A204.1 (cell line): ENCODE results near the gene NFAT5.
"Not testable (repeated sequence)": the region's sequence is repeated elsewhere in the genome, so short reads cannot be mapped to it uniquely, and the experiment has no call there.

Experiments
- FAIRE-seq: peaks from 2 replicates; lab custom pipeline; 2012; peaks lifted over from hg19 to GRCh38; lab: Jason Lieb, UNC

NFAT5 gene, protein sequence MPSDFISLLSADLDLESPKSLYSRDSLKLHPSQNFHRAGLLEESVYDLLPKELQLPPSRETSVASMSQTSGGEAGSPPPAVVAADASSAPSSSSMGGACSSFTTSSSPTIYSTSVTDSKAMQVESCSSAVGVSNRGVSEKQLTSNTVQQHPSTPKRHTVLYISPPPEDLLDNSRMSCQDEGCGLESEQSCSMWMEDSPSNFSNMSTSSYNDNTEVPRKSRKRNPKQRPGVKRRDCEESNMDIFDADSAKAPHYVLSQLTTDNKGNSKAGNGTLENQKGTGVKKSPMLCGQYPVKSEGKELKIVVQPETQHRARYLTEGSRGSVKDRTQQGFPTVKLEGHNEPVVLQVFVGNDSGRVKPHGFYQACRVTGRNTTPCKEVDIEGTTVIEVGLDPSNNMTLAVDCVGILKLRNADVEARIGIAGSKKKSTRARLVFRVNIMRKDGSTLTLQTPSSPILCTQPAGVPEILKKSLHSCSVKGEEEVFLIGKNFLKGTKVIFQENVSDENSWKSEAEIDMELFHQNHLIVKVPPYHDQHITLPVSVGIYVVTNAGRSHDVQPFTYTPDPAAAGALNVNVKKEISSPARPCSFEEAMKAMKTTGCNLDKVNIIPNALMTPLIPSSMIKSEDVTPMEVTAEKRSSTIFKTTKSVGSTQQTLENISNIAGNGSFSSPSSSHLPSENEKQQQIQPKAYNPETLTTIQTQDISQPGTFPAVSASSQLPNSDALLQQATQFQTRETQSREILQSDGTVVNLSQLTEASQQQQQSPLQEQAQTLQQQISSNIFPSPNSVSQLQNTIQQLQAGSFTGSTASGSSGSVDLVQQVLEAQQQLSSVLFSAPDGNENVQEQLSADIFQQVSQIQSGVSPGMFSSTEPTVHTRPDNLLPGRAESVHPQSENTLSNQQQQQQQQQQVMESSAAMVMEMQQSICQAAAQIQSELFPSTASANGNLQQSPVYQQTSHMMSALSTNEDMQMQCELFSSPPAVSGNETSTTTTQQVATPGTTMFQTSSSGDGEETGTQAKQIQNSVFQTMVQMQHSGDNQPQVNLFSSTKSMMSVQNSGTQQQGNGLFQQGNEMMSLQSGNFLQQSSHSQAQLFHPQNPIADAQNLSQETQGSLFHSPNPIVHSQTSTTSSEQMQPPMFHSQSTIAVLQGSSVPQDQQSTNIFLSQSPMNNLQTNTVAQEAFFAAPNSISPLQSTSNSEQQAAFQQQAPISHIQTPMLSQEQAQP (N-terminal part only)

DNA sequence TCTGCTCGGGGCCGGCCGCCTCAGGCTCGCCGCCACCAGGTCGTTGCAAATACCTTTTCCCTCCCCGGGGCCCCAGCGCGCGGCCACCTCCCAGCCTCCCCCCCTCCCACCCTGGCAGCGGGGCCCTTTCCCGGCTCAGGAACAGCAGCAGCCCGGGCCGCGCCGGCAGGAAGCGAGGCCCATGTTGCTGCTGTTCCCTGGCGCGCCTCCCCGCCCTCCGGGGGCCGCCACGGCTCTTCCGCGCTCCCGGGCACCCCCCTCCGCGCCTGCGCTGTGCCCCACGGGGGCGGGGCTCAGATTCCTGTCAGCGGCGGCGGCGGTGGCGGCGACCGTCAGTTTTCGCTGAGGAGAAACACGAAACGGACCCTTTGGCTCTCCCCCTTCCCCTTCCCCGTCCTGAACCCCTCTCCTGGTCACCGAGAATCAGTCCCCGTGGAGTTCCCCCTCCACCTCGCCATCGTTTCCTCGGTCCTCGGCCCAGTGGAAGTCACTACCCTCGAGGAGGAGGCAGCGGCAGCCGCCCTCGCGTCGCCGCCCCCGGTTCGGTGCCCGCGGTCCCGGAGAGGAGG lies at the start of gene NFAT5:
Gene NFAT5 (plus strand): TSS at position 296 of the 569 bp plus-strand sequence. CDS start 336 bp downstream, outside the sequence.
- FAIRE-seq, result no peak

DNA sequence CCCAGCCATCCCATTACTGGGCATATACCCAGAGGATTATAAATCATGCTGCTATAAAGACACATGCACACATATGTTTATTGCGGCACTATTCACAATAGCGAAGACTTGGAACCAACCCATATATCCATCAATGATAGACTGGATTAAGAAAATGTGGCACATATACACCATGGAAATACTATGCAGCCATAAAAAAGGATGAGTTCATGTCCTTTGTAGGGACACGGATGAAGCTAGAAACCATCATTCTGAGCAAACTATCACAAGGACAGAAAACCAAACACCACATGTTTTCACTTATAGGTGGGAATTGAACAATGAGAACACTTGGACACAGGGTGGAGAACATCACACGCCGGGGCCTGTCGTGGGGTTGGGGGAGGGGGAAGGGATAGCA lies 47.9 kb upstream of the NFAT5 start:
- FAIRE-seq, result not testable (repeated sequence)

DNA sequence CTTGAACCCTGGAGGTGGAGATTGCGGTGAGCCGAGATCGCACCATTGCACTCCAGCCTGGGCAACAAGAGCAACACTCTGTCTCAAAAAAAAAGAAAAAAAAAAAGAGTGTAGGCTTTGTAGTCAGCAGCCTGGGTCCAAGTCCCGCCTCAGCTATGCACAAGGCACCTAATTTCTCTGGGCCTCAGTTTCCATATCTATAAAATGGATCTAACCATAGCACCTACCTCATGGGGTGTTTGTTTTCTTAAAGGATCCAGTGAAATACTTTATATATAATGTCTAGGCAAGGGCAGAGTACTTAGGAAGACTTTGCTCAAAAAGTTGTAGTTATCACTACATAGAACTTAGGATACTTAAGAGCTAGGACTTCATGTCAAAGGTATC lies 45.4 kb upstream of the NFAT5 start:
- no peak for FAIRE-seq

DNA sequence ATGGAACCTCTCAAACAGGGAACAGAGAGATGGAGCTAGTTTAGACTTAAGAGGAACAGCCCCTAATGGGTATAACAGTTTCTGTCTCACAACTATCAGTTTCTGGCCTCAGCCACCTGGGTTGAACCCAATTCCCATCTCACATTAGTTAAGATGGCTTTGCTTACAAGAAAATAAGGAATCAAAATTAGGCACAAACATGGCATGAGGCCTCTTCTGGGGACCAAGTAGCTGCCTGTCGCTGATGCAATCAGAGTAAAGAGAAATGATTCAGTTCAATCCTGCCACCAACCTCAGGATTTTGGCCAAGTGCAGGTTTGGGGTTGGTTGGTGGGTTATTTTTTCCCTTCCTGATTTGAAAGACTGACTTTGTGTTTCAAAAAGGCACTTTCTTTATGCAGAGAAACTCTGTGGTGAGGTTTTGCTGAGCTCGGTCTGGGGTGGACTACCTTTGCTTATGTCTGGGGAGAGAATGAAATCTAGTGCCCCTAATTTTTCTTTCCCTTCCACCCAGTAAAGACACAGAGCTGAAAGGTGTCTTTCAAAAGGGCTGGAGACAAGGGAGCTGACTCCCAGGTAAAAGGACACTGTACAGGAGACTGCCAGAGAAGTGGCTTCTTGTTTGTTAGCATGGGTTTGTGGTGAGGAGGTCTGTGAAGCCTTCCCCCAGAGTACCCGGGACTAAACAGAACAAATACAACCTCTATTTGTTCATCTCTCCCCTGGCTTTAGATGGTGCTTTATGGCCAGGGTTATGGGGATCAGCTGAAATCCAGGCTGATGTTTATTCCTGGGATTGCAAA lies 44.8 kb upstream of the NFAT5 start:
- no peak for FAIRE-seq

DNA sequence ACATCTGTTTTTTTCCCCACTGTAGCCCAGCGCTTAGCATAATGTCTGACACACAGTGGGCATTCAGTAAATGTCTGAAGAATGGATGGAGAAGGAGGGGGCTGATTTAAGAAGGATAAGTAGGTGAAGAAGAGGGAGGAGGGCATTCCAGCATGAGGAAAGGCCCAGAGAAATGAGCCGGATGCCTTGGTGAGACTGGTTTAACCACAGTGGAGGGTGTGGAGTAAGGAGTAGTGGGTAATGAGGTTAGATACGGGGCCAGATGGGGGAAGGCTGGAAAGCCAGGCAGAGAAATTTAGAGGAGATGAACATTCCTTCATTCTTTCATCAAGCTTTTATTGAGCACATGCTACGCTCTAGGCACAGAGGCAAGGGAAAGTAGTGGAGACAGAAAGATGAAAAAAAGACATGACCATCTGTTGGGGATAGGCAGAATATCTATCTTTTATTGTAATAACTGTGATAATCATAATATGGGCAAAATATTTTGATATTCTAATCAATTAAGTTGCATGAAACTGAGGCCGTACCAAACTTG lies 43.7 kb upstream of the NFAT5 start:
- no peak for FAIRE-seq

DNA sequence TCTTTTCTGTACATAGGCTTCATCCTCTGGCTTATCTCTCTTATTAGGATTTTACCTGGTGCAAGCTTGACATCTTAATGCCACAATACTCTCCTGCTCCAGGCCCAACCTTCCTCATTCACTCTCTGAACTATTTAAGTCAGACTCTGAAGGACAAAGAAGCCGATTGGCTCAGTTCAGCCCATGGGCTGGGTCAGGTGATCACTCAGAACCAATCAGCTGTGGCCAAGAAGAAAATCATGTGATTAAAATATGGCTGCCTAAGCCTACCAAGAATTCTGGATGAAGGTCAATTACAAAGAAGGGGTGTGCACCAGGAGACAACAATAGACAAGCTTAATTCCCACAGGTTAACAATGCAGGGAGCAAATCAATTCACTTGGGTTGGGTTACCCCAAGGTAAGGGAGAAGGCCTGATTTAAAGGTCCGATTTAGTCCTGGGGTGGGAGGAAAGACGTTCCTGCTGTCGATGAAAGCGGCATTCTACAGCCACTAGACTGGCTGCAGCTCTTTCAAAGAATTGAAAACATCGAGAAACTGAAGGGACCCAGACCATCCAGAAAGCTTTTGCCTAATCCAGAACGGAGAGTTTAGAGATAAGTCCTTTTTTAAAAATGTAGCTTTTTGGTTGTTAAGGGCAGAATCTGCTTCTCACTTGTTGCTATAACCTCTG lies 42.9 kb upstream of the NFAT5 start:
- FAIRE-seq, result no peak

DNA sequence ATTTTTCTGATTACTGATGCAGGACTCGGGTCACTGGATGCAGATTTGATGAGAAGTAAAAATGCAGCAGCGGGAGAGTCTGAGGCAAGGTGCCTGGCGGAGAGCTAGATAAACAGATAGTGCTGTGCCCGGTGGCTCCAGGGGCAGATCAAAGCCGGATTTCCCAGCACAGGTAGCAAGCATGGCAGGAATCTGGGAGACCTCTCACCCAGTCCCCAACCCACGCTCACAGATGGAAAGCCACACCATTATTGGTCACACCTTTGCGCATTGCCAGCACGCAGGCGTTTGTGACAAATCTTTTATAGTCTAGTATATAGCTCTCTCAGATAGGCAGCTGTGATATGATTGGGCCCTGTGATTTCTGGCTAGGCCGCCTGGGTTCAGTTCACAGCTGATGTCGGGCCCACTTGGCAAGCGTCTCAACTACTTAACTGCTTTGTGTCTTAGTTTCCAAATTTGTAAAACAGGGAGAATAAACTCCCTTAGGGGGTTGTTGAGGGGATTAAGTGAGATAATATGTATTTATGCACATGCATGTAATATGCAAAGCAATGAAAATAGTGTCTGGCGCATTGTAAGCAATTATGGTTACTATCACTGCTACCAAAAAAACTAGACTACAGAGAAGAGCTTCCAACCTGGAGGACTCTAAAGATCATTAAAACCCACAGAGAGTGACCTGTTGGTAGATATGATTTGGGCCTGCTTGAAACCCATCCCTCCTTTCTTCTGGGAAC lies 42.0 kb upstream of the NFAT5 start:
- FAIRE-seq, result no peak

DNA sequence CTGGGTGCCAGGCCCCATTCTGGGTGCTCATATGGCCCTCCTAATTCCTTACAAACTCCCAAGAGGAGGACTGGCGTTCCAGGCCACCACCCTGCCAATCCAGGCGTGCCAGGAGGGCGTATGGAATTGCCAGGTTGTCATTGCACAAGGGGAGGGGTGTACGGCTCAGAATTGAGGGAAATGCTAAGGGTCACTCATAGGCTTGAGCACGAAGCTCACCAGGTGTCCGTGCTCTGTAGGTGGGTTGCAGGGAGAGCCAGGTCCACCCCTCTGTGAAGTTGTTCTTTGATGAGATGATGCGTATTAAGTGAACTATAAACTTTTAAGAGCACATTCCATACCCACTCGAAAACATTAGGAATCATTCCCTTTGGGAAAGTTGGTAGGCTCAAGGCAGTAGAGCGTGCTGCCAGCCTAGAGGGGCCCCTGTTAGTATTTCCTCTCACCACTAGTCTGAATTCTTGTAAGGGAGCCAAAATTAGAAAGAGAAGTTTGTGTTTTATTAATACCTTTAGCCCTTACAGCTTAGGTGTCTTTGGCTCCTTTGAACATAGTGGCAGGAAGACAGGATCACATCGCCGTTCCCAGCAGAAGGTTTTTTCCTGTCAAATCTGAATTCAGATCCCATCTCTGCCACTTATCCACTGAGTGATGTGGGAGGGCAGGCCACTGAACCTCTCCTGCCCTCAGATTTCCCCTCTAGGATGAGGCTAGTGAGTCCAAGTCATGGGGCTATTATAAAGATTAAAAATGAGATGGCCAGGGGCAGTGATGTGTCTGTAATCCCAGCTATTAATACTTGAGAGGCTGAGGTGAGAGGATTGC lies 38.7 kb upstream of the NFAT5 start:
- no peak for FAIRE-seq

DNA sequence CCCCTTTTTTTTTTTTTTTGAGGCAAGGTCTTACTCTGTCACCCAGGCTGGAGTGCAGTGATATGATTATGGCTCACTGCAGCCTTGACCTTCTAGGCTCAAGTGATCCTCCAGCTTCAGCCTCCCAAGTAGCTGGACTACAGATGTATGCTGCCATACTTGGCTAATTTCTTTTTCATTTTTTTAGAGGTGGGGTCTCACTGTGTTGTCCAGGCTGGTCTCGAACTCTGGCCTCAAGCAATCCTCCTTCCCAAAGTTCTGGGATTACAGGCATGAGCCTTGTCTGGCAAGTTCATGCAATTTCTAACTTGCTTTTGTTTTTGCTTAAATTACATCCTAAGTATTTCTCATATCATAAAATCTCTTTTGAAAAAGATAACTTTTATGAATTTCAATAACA lies 33.8 kb upstream of the NFAT5 start:
- FAIRE-seq, result no peak

DNA sequence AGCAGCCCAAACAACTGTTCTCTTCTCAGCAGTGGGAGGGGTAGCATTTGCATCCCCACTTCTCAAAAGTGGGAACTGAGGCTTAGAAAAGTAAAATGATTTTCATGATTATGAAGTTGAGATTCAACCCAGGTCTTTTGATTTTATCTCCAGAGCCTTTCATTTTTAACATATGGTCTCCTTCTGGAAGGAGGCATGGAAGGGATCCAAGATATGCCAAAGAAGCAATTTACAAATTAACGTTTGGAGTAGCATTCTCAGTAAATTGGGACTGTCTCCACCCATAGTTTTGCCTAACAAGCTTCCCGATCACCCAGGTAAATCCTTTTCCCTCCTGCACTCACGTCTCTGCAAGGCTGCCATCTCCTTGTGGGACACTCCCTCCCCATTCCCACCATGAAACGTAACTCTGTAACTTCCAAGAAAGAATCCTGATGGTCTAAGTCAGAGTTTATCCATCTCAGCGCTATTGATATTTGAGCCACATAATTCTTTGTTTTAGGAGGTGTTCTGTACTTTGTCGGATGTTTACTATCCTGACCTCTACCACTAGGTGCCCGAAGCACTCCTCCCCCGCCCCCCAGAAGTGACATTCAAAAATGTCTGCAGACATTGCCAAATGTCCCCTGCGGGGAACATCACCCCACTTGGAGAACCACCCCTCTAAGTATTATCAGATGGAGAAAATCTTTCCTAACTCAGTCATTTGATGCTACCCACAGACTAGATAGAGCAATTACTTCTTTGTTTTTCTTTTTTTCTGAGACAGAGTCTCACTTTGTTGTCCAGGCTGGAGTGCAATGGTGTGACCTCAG lies 32.9 kb upstream of the NFAT5 start:
- peak; percentile 54 for FAIRE-seq

DNA sequence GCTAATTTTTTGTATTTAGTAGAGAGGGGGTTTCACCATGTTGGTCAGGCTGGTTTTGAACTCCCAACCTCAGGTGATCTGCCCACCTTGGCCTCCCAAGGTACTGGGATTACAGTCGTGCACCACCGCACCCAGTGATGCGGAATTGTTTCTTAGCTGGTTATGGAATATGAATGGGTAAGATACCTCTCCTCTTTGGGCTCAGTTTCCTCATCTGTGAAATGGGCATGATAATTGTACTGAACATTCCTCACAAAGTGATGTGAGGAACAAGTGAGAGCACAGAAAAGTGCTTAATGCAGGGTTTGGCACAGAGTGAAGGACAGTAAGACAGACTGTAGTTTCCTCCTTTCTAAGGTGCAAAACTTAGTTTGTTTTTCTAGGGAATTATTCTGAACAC lies 31.0 kb upstream of the NFAT5 start:
- no peak for FAIRE-seq

DNA sequence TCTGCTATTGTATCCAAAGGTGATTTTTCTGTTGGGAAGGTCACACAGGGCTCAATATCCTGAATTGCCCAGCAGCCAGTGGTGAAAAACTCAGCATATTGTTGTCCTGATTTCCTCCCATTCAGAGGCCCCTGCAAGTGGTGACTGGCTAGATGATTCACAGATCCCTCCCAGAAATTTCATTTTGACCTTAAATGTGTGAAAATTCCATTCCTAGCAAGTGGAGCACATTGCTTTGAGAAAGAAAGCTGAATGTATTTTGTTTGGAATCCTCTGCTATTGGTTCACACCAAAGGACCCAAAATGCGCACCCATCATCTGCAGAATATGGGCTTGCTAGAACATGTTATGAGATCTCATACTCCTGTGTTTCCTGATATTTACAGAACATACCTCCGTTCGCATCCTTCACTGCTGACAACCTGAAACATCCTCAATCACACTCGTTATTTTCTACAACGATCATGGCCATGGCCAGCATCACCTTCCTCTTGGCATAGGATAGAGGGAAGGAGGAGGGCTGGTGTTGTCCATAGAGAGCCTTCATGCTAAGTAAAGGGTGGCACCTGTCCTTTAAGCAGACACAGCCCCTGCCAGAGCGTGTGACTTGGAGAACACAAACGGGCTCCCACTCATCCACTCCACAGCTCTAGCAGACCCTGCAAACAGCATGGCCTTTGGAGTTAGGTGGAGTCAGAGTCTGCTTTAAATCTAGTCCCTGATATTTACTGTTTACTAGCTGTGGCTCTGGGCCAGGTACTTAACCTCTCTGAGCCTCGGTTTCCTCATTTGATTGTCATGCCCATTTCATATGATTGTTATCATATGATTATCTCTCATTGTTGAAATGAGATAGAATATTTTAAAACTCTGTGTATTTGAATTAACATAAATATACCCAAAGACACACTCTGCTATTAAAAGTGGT lies 30.4 kb upstream of the NFAT5 start:
- FAIRE-seq, result no peak

DNA sequence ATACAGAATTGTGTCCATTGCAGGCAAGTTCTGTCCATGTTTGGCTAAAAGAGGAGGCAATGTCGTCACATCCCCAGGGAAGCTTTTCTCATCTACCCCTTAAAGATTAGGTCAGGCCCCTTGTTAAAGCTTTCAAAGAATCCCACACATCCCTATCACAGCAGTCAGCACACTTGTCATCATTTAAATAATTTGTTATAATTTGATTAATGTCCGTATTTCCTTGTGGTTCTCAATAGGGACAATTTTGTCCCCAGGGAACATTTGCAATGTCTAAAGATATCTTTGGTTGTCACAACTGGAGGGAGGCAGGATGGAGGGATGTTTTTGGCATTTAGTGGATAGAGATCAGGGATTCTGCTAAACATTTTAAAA lies 28.1 kb upstream of the NFAT5 start:
- FAIRE-seq, result no peak

DNA sequence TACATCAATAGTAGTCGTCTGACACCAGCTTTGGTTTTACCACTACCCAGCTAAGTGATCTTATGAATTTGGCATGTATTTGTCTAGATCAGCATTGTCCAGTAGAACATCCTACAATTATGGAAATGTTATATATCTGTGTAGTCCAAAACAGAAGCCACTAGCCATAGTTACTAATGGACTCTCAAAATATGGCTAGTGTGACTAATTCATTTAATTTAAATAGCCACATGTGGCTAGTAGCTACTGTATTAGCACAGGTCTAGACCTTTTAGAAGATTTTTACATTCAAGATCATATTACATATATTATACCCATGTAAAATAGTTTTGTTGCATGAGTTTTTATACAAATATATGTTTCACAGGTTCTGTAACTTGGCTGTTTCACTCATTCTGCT lies 27.0 kb upstream of the NFAT5 start:
- FAIRE-seq, result no peak

DNA sequence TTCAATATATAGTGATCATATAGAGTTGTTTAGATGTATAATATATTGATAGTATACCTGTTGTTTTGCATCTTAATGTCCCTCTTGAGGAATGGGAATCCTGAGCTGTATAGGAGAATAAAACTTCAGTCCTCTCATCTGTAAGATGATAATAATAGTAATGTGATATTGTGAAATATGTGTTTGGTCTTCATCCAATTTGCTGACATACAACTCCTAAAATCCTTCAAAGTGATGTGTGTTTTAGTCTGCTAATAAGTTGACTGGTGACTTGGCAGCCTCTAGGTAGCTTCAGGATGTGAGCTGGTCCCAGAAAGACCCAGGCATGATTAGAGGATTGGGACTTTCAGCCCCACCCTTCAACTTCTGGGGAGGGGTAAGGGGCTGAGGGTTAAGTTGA lies 22.8 kb upstream of the NFAT5 start:
- no peak for FAIRE-seq

DNA sequence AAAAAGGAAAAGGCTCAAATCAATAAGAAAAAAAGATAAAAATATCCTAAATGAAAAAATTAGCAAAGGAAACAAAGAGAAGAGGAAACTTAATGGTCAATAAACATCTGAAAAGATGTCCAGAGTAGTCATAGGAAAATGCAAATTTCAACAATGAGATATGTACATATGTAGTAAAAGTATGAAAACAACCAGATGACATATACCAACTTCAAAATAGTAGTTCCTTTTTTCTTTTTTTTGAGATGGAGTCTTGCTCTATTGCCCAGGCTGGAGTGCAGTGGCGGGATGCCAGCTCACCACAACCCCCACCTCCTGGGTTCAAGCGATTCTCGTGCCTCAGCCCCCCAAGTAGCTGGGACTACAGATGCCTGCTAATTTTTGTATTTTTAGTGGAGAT lies 21.7 kb upstream of the NFAT5 start:
- peak; percentile 16 for FAIRE-seq

DNA sequence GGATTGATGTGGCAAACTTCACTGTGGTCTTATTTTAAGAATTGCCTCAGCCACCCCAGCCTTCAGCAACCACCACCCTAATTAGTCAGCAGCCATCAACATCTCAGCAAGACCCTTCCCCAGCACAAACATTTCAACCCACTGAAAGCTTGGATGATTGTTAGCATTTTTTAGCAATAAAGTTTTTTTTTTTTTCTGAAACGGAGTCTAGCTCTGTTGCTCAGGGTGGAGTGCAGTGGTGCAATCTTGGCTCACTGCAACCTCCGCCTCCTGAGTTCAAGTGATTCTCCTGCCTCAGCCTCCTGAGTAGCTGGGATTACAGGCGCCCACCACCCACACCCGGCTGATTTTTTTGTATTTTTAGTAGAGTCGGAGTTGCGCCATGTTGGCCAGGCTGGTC lies 19.1 kb upstream of the NFAT5 start:
- FAIRE-seq, result not testable (repeated sequence)
